SJCRH30 (cell line): ENCODE results near the gene NEK3. TPM values are rescaled to one million over a fixed set of nuclear protein-coding genes. Genes with fewer than 3 reads are reported as not detected.
A peak's percentile ranks its signal among the peaks of the same experiment; 100 is the strongest.

Experiments used
- DNase-seq, 2 experiments: peaks; one replicate each; pipeline ENCODE4 v3.0.0-alpha.2; 2015 to 2020
- H3K27ac ChIP-seq: fragments of 250-450 bp; sonication (Bioruptor Pico); 2 replicates; pipeline ENCODE4 v1.5.1; 2020; ENCODE audit warnings: mild to moderate bottlenecking, moderate library complexity
- H3K27me3 ChIP-seq: fragments of 250-450 bp; sonication (Bioruptor Pico); 2 replicates; pipeline ENCODE4 v1.5.1; 2020; ENCODE audit warnings: mild to moderate bottlenecking, moderate library complexity
- H3K36me3 ChIP-seq: fragments of 250-450 bp; sonication (Bioruptor Pico); 2 replicates; pipeline ENCODE4 v1.5.1; 2020; ENCODE audit warnings: mild to moderate bottlenecking, moderate library complexity
- H3K4me1 ChIP-seq: fragments of 250-450 bp; sonication (Bioruptor Pico); 2 replicates; pipeline ENCODE4 v1.5.1; 2020; ENCODE audit warnings: mild to moderate bottlenecking, moderate library complexity
- H3K4me3 ChIP-seq: fragments of 250-450 bp; sonication (Bioruptor Pico); 2 replicates; pipeline ENCODE4 v1.5.1; 2020; ENCODE audit warnings: mild to moderate bottlenecking, moderate library complexity
- H3K9me3 ChIP-seq: fragments of 250-450 bp; sonication (Bioruptor Pico); replicated peaks from 2 replicates; pipeline ENCODE4 v1.5.1; 2020; ENCODE audit warnings: mild to moderate bottlenecking, moderate library complexity
- total RNA-seq: library from RNA; depleted of rRNA; stranded (reverse); fragments of >200 nt; shearing (Covaris generic); gene quantifications from 2 replicates; pipeline ENCODE4 v1.2.3, GENCODE V29; 2014

NEK3 gene
- total RNA-seq, 1 experiment from 2014 or later, result 10.9 TPM

DNA sequence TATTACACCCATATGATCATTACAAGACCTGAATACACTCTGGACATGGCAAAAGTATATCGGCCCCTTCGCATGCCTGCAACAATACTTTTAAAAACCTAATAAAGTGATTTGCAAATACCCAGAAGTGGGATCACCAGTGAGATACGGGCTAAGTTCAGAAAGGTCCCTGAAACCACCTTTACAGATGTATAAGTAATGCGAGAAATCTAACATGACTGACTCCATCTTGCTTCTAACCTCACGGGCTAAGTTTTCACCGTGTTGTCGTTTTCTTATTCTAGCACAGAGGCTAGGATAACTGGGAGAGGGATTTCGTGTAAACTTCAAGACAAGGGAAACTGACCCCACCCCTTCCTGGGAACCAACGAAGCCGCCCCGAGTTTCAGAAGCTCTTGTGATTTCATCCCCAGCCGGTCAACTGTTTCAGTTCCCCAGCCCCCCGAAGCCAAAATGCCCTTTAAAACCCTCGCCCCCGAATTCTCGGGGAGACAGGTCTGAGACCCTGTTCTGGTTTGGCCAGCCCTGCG, 703 bp downstream of the NEK3 start:
- no peaks in the 10 kb centered on the region for H3K36me3 ChIP-seq
- H3K4me3 ChIP-seq, result peak overlapping the region; percentile 97
- peak; percentile 30 to 53 for DNase-seq
- peak overlapping the region; percentile 56 for H3K27ac ChIP-seq
- H3K4me1 ChIP-seq, result peaks cover 18% of the 10 kb centered on the region
- H3K9me3 ChIP-seq, result no peaks in the 10 kb centered on the region
- H3K27me3 ChIP-seq, result no peaks in the 10 kb centered on the region

DNA sequence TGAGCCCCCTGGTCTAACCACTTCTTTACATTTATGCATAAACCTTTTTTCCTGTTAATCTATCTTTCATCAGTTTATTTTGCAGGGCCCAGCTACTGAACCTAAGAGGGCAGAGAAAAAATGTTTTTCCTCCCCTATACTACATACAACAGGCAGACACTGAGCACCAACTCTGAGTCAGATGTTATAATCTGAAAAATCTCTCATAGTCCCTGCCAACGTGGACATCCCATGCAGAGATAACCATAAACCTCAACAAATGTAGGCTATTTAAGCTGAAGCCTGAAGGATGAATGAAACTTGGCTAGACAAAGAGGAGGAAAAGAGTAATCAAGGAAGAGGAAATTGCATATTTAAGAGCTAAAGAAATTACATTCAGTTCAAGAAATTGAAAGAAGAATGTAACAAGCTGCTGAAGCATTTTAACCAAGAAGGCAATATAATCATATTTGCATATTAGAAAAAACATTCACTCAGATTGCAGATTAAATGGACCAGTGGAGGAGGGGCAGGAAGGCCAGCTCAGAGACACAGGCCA, 2.6 kb downstream of the NEK3 start:
- Histone ChIP-seq H3K9me3 (no peaks in the 10 kb centered on the region), H3K4me3 (no peak overlapping the region), H3K36me3 (no peaks in the 10 kb centered on the region), H3K27me3 (no peaks in the 10 kb centered on the region), H3K4me1 (peaks cover 6% of the 10 kb centered on the region), H3K27ac (no peak overlapping the region)
- DNase-seq, result no peak

DNA sequence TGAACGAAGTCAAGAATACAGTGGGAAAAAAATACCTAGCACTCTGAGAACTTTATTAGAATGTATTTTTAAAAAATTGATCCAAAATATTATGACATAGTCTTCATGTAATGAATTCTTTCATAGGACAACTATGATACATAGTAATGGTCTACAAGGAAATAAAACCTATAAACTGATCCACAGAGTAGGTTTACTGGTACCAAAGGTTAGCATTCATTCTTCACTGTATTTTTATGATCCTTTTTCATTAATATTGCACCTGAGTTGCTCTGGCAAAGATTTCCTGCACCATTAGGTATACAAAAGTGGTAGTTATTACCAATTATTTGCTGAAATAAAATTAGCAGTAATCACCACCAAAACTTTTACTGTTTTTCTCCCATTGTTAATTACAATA, 4.2 kb downstream of the NEK3 start:
- Histone ChIP-seq H3K4me3 (no peak overlapping the region), H3K27me3 (no peaks in the 10 kb centered on the region), H3K9me3 (no peaks in the 10 kb centered on the region), H3K36me3 (no peaks in the 10 kb centered on the region), H3K4me1 (peaks cover 5% of the 10 kb centered on the region; the same call in 1 of the 2 replicates), H3K27ac (no peak overlapping the region)
- no peak for DNase-seq

DNA sequence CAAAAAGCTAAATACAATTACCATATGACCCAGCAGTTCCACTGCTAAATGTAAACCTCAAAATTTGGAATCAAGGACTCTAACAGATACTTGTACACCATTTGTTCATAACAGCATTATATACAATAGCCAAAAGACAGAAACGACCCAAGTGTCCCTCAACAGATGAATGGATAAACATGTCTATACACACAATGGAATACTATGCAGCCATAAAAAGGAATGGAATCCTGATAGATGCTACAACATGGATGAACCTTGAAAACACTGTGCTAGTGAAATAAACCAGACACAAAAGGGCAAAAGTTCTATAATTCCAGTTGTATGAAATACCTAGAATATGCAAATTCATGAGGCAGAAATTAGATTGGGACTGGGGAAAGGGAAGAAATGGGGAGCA, 12.2 kb downstream of the NEK3 start:
- no peak overlapping the region for H3K4me3 ChIP-seq
- H3K27ac ChIP-seq, result no peak overlapping the region
- no peaks in the 10 kb centered on the region for H3K27me3 ChIP-seq
- H3K36me3 ChIP-seq, result no peaks in the 10 kb centered on the region
- H3K9me3 ChIP-seq, result no peaks in the 10 kb centered on the region
- no peaks in the 10 kb centered on the region for H3K4me1 ChIP-seq
- DNase-seq, result no peak

DNA sequence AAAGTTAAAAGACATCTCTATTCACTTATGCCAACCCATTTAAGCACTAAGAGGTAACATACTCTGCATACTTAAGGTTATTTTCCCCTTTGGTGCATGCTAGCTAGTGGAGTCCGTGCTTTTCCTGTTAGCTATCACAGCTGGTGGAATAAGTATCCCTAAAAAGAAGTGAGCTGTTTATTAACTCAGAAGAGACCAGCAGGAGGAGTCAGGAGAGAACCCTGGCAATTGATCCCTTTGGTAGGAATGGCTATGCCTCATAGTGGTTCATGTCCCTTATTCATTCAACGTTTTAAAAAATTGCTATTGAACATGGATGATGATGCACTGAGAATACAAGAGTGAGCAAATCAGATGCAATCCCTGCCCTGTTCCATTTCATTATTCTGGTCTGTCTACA, 18.1 kb downstream of the NEK3 start:
- H3K4me3 ChIP-seq, result no peak overlapping the region
- no peaks in the 10 kb centered on the region for H3K9me3 ChIP-seq
- no peaks in the 10 kb centered on the region for H3K4me1 ChIP-seq
- no peaks in the 10 kb centered on the region for H3K36me3 ChIP-seq
- H3K27ac ChIP-seq, result no peak overlapping the region
- no peaks in the 10 kb centered on the region for H3K27me3 ChIP-seq
- no peak for DNase-seq

DNA sequence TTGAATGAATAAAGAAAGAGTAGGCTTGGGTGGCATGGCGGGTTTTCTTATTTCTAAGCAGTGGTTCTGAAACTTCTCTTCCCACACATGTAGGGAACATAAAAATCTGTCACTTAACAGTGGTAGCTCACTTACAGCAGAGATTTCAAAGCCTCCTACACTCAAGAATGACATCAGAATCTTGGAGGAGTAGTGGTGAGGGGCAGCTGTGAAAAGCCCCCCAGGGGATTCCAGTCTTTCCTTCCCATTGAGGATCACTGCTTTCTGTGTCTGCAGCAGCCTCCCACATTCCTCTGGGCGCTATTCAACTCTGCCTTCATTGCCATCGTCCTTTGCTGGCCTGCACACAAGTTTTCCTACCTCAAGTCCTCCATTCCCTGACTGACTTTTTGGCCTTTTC, 21.9 kb downstream of the NEK3 start:
- H3K4me3 ChIP-seq, result no peak overlapping the region
- H3K4me1 ChIP-seq, result no peaks in the 10 kb centered on the region

DNA sequence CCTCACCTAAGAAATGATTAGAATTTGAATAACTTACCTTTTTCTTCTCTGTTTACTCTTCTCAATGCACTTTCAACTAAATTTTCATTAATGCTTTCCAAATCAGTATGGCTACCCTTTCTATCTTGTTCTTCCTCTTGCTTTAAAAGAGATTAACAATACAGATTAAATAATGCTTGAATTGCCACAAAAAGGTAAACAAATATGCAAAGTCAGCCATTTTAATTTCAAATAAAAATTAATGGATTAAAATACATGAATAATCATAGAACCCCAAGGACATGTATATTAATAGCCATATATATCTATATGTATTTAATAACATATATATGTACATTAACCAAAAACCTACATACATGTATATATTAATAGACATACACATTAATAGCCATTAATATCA, 22.6 kb downstream of the NEK3 start:
- DNase-seq, result no peak
- Histone ChIP-seq H3K27me3 (no peaks in the 10 kb centered on the region), H3K4me1 (no peaks in the 10 kb centered on the region), H3K9me3 (no peaks in the 10 kb centered on the region), H3K4me3 (no peak overlapping the region), H3K27ac (no peak overlapping the region), H3K36me3 (no peaks in the 10 kb centered on the region)

More for the DNA sequence above, 21.9 kb downstream of the NEK3 start:
- DNase-seq, result no peak
- Histone ChIP-seq H3K9me3 (no peaks in the 10 kb centered on the region), H3K27ac (no peak overlapping the region), H3K27me3 (no peaks in the 10 kb centered on the region), H3K36me3 (no peaks in the 10 kb centered on the region)

DNA sequence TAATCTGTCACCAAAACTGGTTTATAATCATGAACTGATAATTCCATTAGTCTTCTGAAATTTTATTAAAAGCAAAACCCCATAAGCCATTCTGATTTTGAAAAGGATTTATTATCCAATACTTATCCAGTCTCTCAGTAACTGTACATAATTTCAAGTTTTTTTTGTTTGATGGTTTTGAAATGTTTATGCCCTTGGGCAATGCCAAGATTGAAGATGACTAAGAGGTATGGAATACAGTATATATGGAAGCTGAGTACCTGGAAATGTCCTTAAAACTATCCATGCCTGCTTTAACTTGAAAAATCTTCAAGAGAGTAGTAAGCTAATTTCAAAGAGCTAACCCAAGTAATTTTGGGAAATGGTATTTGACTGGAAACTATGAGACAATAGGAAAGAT, 28.8 kb downstream of the NEK3 start:
- DNase-seq, result no peak
- Histone ChIP-seq H3K27ac (no peak overlapping the region), H3K27me3 (no peaks in the 10 kb centered on the region), H3K9me3 (no peaks in the 10 kb centered on the region), H3K4me3 (no peak overlapping the region), H3K36me3 (no peaks in the 10 kb centered on the region), H3K4me1 (peaks cover 6% of the 10 kb centered on the region; the same call in 1 of the 2 replicates)

DNA sequence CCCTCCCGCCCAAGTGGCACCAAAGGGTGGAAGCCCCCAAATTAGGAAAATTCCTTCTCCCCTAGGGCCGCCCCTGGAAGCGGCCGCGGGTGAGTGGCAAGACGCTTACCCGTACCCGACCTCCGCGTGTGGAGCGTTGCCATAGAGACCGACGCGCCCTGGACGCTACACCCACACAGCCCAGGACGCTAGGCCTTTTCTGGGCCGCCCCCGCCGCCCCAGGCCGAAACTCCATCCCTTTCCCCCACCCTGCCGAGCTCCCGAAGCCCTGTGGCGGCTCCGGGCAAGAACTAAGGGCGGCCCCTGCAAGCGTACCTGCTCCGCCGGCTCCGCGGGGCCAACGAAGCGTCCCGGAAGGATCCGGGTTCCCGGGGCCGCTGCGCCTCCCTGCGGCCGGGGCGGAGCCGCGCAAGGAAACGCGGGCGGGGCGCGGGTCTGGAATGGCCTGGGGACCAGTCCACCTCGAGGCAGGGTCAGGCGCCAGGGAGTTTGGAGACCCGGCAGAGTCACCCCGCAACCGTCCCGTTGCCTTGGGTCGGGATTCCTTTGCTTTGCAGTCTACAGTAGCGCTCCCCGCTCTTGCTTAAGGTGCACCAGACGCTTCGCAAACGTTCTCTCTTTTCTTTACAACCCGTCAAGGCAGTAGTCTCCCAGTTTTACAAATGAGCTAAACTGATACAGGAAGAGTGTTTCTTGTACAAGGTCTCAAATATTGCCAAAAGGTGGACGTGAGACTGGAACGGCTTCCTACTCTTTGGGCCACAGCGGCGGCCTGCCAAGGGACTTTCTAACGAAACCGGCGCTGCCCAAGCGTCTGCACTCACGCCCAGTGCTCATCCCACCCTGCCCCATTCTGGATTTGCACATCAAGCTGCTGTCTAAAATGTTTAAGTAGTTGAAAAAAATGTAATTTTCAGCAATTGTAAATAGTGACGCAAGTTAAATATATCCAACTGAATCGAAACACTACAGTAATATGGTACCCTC, 30.4 kb downstream of the NEK3 start, which contains the start of gene NEK5:
Gene NEK5, minus strand, starts transcription at position 360 of the 987 bp plus-strand sequence. CDS start 1,591 bp downstream, outside the sequence.
- DNase-seq, result peak; percentile 63 to 74
- Histone ChIP-seq H3K27ac (no peak within 1 kb of the TSS), H3K9me3 (no peaks in the 10 kb centered on the region), H3K4me3 (peak within 1 kb of the TSS; percentile 77), H3K4me1 (peaks cover 6% of the 10 kb centered on the region; the same call in 1 of the 2 replicates), H3K27me3 (no peaks in the 10 kb centered on the region), H3K36me3 (no peaks in the 10 kb centered on the region)

DNA sequence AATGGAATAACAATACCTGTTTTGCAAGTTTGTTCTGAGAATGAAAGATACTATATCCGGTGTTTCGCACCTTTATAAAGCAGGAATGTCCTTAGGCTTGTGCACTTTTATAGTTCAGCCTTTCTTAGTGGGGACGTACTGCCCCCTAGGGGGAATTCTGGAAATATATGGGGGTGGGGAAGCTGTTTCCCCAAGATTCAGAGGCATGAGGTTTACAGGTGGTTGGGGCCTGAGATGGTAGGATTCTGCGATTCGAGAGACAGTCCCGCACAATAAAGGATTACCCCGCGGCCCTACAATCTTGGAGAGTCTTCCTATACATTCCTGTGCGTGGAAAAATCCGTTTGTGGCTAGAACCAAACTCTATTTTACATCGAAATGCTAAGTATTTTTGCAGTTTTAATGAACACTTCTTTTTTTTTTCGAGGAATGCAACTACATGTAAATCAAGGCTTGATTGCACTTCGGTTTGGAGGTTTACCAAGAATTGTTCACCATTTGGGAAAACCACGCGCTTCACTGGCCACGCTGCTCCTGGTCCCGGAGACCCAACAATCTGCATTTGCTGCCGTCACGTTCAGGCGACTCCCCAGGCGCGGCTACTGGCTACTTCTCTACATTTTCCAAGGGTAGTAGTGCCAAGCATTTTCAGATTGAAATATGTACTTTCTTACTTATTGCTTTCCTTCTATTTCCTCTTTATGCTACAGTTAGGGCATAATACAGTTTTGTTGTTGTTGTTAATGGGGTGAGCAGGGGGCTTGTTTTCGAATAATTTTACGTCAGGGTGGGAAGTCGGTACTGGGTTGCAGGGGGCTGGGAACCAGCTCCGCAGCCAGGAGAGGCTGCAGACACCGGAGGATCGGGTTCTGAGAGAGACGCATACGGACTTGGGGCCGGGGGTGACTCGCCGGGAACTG, 31.4 kb downstream of the NEK3 start:
- Histone ChIP-seq H3K4me3 (peak overlapping the region; percentile 77), H3K36me3 (no peaks in the 10 kb centered on the region), H3K27ac (no peak overlapping the region), H3K27me3 (no peaks in the 10 kb centered on the region), H3K4me1 (peaks cover 6% of the 10 kb centered on the region; the same call in 1 of the 2 replicates), H3K9me3 (no peaks in the 10 kb centered on the region)
- DNase-seq, result peak; percentile 48 to 81

DNA sequence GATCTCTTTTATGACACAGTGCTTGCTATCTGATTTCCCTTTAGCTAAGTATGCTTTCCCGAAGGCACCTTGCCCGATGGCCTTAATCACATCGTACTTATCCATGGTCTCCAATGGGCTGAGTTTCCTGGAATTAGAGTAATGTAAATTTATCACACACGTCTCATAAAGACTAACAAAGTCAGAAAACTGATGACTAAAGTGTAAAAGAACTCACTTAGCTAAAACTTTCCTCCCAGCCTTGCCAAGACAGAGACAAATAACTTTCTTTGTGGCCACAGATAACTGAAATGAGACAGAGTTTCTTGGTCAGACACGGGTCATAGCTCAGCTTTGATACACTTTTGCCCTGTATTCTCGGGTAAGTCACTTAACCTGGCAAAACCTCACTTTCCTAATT, 32.0 kb downstream of the NEK3 start:
- Histone ChIP-seq H3K4me1 (peaks cover 6% of the 10 kb centered on the region; the same call in 1 of the 2 replicates), H3K27ac (no peak overlapping the region), H3K4me3 (no peak overlapping the region), H3K9me3 (no peaks in the 10 kb centered on the region), H3K27me3 (no peaks in the 10 kb centered on the region), H3K36me3 (no peaks in the 10 kb centered on the region)
- DNase-seq, result no peak

DNA sequence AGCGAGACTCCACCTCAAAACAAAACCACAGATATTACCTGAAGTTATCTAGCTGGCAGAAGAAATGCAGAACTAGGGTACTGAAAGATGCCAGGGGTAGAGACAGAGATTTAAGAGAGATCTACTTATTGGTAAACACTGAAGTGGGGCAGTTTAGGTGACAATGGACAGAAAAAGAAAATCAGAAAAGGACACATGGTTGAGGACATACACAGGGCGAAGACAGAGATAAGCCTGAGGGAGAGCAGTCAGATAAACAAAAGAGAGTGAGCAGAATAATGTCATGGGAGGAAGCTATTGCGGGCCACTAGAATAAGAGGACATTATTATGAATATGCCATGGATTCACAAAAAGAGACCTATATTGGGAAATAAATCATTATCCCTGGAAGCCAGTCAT, 33.9 kb downstream of the NEK3 start:
- H3K4me1 ChIP-seq, result peaks cover 6% of the 10 kb centered on the region; the same call in 1 of the 2 replicates
- H3K27ac ChIP-seq, result no peak overlapping the region
- H3K9me3 ChIP-seq, result no peaks in the 10 kb centered on the region
- DNase-seq, result no peak
- no peak overlapping the region for H3K4me3 ChIP-seq
- no peaks in the 10 kb centered on the region for H3K27me3 ChIP-seq
- H3K36me3 ChIP-seq, result no peaks in the 10 kb centered on the region

DNA sequence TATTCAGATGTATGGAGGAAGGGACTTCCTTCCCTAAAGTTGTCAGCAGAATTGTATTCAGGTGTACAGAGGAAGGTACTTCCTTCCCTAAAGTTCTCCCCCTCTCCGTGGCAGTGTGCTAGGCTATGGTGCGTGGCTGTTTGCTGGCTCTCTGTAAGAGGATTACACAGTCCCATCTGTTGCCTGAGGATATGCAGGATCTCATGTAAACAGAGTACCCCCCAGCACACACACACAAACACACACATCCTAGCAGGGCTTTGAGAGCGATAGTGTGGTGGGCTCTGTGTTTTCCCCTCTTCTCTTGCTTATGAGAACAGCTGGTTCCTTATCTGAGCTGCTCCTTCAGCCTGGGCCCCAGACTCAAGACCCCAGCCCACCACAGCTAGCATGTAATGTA, 40.8 kb downstream of the NEK3 start:
- H3K27me3 ChIP-seq, result no peaks in the 10 kb centered on the region; the same call in 1 of the 2 replicates
- H3K9me3 ChIP-seq, result no peaks in the 10 kb centered on the region
- peak in 1 of 2 experiments; percentile 10 for DNase-seq
- H3K27ac ChIP-seq, result no peak overlapping the region
- H3K4me1 ChIP-seq, result no peaks in the 10 kb centered on the region
- H3K4me3 ChIP-seq, result no peak overlapping the region
- H3K36me3 ChIP-seq, result no peaks in the 10 kb centered on the region

DNA sequence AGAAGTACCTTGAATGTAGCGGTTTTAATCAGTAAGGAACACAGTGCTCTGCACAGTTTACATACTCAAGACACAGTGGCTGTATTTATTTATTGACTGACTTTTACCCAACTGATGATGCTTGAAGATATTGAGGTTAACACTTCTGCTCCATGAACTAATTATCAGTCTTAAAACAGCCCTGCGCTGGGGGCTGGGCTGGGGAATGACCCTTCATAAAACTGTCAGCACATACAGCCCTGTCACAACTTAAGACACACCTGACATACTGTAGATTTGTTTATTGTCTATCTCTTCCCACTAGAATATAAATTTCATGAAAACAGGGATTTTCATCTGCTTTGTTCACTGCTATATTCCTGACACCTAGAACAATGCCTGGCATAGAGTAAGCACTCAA, 41.3 kb downstream of the NEK3 start:
- Histone ChIP-seq H3K36me3 (no peaks in the 10 kb centered on the region), H3K27me3 (no peaks in the 10 kb centered on the region; the same call in 1 of the 2 replicates), H3K9me3 (no peaks in the 10 kb centered on the region), H3K4me1 (no peaks in the 10 kb centered on the region), H3K4me3 (no peak overlapping the region), H3K27ac (no peak overlapping the region)
- DNase-seq, result no peak
